Stomach (tissue), 4 donors: ENCODE measurements around the gene SLAMF9.

ENCODE experiments used
- CTCF ChIP-seq, 7 experiments: fragments of 450-650 bp in 4 of 7; fragments of 200-600 bp in 3 of 7; sonication (generic) in 3 of 7; IDR thresholded peaks; one replicate each; pipeline ENCODE4 v1.5.1; 2016 to 2019; ENCODE audit warnings: antibody characterized with exemption in 7 of 7, control low read depth in 2 of 7, mild to moderate bottlenecking in 1 of 7
- EP300 ChIP-seq: sonication (generic); formaldehyde crosslinking; IDR thresholded peaks from one replicate; pipeline ENCODE4 v1.6.1; 2017; ENCODE audit warnings: antibody characterized with exemption
- POLR2A ChIP-seq, 4 donors: fragments of 450-650 bp; IDR thresholded peaks; one replicate each; pipeline ENCODE4 v1.6.1; 2016; ENCODE audit warnings: antibody characterized with exemption in 4 of 4, control low read depth in 2 of 4, mild to moderate bottlenecking in 1 of 4, moderate library complexity in 1 of 4

DNA sequence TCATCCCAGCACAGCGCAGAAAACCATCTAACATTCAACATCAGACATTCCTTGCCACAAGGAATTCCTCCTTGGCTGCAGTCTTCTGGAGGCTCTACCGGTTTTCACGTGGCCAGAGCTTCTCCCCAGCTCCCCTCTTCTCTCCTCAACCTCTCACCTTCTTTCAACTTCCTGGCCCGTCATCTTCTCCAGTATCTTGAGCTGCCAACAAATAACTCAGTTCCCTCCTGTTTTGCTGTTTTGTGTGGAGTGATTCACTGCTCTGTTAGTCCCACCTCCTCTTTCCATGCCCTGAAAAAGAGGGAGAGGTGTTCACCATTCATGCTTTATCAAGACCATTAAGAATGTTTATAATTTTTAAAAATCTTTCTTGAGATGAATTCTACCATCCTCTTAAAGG is 45.2 kb upstream of the SLAMF9 start:
- TF ChIP-seq CTCF (IDR thresholded peaks at IDR 0.05) (no peak), POLR2A (IDR thresholded peaks at IDR 0.05) (no peak), EP300 (no peak)
